SKM-1 (cell line): ENCODE results near the gene ARHGAP12.

Source experiments
- DNase-seq: peaks from one replicate; lab custom pipeline; 2025; ENCODE audit not compliant: unreplicated experiment; lab: John Stamatoyannopoulos, UW

Gene ARHGAP12

DNA sequence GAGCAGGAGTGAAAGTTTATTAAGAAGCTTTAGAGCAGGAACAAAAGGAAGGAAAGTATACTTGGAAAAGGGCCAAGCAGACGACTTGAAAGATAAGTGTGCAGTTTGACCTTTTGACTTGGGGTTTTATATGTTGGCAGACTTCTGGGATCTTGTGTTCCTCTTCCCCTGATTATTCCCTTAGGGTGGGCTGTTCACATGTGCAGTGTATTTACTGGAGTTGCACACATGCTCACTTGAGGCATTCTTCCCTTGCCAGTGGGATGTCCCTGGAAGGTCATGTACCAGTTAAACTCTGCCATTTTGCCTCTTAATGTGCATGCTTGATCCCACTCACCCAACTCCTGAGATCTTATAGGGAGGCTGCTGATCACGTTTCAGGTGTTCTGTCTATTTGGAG lies 23.4 kb upstream of the ARHGAP12 start:
- no peak for DNase-seq

DNA sequence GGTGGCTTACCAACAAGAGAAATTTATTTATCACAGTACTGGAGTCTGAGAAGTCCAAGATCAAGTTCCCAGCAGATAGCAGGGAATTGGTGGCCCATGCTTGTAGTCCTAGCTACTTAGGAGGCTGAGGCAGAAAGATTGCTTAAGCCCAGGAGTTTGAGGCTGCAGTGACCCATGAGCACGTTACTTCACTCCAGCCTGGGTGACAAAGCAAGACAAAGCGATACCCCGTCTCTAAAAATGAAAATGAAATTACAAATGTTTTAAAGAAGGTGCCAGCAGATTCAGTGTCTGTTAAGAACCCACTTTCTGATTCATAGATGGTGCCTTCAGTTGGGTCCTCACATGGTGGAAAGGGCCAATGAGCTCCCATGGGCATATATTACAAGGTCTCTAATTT lies 20.6 kb upstream of the ARHGAP12 start:
- no peak for DNase-seq

DNA sequence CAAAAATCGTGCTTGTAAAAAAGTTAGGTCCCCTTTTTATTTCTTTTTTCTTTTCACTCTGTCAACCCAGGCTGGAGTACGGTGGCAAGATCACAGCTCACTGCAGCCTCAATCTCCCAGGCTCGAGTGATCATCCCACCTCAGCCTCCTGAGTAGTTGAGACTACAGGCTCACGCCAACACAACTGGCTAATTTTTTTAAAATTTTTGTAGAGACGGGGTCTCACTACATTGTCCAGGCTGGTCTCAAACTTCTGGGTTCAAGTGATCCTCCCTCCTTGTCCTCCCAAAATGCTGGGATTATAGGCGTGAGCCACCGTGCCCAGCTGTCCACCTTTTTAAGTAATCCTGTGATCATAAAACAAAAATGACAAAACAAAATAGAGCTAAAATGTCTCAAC lies 19.4 kb upstream of the ARHGAP12 start:
- DNase-seq: no peak

DNA sequence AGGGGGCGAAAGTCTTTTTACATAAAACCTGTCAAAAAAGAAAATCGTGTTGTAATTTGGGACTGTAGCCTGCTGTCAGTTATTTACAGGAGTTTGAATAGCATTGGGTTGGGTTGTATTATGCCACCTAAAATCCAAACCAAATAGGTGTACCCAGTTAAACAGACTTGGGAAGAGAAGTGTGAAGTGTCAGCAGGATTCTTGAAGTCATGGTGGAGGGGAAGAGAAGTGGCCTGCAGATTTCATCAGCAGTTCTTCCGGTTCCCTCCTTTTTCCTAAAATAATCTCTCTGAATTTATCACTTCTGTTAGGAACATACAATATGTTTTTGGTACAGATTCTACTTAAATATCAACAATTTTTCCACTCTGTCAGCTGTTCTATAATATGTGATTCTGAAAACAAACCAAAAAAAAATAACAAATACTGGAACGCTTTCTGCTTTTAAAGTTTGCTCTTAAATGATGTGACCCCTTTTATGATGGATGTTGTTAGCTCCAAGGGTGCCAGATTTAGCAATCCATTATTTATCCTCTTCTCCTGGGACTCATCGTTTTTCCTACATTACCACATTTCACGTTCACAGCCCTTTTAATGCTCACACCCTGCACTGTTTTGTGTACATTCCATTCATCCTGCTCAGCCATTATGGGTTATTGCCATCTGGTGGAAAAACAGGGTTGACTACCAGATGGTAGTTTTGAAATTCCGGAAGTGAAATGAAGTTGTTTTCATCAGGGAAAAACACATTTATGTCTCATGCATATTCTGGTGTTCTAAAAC lies 18.7 kb upstream of the ARHGAP12 start:
- no peak for DNase-seq

DNA sequence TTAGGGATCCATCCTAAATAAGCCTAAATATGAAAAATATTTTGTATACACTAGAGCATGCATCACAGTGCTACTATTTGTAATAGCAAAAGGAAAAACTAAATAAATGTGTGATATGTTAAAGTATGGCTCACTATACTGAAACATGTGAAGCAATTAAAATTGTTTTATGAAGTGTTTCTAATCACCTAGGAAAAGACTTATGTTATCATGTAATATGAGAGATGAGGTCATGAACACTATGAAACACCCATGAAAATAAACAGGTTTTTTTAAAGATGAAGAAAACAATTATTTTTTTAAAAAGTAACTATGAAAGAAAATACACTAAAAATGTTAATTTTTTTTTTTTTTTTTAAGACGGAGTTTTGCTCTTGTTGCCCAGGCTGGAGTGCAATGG lies 16.8 kb upstream of the ARHGAP12 start:
- no peak for DNase-seq

DNA sequence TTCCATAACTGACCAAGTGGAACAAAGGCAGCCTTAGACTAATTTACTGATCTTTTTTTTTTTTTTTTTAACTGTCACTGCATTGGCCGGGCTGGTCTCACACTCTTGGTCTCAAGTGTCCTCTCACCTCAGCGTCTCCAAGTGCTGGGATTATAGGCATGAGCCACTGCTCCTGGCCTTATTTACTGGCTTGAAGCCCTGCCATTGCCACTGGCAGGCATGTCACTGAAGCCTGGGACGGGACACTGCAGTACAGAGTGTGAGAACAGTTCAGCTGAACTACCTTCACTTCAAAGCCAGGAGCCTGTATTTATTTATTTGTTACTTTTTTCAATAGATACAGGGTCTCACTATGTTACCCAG lies 15.4 kb upstream of the ARHGAP12 start:
- DNase-seq: no peak

DNA sequence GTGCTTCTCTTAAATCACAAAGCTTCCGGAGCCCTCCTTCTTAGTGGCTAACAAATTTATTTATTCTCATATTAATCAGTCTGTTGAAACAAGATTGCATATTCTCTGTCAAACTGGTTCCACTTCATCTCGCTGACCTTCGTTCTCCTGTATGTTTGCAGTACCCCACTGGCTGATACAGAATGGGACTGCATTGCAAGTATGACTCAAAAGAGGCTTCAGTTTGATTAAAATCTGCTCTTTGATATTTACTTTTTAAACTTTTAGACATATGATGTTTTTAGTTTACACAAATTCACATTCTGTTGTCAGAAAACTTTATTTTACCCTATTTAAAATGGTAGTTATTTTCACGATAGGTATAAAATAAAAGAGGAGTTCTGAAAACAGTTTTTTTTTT lies 14.3 kb upstream of the ARHGAP12 start:
- DNase-seq: no peak

DNA sequence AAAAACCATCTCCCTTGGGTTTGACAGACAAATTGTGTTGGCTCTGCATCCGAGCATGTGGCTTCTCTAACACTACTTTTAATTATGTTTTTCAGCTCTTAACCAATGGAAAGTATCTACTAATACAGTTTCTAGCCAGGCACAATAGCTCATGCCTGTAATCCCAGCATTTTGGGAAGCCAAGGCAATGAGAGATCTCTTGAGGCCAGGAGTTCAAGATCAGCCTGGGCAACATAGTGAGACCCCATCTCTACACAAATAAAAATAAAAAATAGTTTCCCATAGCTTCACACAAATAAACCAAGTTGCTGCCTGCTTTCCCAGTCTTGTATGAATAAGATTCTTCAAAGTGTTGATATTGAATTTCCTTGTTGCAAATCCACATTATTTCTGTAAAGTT lies 13.8 kb upstream of the ARHGAP12 start:
- DNase-seq: no peak

DNA sequence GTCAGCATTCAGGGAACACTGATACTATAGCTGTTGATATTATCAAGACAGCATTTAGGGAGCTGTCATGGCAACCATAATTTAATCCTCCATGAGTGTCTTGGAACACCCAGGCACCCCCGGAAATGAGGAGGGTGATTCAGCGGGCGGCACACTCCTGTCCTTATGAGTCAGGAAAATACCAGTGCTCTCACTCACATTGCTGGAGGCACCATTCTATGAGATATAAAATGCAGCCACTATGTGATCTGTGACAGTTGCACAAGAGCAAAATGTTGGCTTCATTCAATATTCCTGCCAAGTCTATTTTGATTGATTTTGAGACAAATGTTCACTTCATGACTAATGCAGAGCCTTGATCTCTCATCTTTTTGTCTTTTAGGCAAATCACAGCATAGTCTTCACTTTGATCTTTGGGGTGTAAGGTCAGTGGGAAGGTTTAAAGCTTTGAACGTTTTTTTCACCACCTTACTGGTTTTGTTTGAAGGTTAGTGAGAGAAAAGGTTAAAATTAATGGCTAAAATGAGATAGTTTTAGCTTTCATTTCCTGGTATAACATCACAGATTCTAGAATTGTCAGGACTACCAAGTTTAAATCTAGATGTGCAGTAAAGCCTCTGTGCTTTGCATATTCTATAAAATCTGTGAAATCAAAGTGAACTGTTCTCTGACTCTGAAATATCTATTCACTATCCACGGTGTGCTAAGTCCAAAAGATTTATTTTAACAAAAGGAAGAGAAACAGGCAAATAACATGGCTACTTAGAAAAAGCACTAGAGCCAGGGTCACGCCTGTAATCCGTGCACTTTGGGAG lies 12.4 kb upstream of the ARHGAP12 start:
- DNase-seq: no peak

DNA sequence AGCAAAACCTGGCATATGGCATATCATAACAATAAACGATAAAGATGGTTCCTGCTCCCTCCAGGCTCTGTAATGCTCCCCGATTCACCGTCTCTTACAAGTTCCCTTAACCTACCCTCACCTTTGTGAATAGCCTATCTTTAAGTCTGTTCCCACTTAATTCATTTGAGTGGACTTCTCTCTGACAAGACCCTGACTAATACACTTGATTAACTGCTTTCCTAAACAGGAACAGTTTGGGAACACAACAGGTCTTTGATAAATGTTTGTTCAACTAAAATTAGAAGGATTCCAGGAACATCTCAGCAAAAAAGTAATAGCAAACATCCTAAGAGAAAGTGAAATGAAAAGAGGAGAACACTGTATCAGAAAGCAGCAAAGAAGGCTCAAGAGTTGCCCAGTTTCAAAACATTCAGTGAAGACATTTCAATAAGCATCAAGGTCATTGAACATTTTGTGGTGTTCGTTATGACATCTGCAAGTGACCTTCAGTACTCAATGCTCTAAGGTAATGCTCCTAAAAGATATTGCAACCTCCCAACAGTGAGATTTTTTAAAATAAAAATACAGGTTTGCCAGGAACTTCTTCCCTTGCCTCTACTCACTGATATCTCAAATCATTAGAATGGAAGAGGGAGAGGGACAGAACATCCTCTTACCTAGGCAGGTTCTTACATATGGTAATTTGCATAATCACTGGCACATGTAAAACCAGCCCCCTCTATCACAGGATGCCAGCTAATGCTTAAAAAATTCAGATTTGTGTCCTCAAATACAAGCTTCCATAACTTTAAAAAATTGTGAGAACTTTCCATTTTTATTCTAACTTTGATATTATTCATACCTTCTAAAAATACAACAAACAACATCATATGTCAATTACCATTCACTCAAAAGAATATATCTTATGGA lies 11.4 kb upstream of the ARHGAP12 start:
- DNase-seq: no peak

DNA sequence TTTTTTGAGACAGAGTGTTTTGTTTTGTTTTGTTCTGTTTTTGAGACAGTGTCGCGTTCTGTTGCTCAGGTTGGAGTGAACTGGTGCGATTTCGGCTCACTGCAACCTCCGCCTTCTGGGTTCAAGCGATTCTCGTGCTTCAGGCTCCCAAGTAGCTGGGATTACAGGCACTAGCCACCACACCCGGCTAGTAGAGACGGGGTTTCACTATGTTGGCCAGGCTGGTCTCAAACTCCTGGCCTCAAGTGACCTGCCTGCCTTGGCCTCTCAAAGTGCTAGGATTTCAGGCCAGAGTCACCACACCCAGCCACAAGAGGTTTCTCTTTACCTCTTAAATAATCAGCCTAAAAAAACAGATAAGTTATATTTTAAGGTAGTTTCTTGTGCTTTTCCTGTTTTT lies 8.7 kb upstream of the ARHGAP12 start:
- no peak for DNase-seq

DNA sequence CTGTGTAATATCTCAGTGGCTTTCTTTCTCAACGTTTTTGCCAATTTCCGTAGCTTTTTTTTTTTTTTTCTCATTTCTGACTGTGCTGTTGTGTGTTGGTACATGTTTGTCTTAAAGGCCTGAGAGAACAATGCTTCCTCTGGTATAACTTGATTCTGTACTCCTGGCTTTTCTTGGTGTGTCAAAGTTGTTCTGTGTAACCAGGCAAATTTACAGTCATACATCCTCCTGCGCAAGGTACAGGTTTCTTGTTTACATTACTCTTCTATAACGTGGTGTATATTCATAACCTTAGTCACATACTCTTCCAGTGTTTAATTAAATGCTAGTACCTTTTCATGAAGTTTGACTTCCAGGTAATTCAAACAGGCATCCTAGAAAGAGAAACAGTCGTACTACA lies 8.3 kb upstream of the ARHGAP12 start:
- no peak for DNase-seq

DNA sequence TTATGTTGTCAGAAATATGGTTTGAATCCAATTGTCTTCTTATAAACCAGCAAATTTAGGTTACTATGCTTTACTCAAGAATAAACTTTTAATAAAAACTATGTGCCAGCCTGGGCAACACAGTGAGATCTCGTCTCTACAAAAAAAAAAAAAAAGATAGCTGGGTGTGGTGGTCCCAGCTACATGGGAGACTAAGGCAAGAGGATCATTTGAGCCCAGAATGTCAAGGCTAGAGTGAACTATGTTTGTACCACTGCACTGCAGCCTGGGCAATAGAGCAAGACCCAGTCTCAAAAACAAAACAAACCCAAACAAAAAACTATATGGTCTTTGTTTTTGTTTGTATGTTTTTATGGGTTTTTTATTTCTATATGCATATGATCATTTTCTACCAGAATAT lies 7.5 kb upstream of the ARHGAP12 start:
- no peak for DNase-seq

DNA sequence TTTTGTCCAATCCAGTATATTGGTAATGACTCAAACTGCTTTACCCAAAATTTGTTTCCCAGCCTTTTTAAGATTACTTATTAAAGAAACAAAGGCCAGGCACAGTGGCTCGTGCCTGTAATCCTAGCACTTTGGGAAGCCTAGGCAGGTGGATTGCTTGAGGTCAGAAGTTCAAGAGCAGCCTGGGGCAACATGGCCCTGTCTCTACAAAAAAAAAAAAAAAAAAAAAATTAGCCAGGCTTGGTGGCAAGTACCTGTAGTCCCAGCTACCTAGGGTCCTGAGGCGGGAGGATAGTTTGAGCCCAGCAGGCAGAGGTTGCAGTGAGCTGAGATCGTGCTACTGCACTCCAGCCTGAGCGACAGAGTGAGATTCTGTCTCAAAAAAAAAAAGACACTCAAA lies 7.0 kb upstream of the ARHGAP12 start:
- DNase-seq: no peak

DNA sequence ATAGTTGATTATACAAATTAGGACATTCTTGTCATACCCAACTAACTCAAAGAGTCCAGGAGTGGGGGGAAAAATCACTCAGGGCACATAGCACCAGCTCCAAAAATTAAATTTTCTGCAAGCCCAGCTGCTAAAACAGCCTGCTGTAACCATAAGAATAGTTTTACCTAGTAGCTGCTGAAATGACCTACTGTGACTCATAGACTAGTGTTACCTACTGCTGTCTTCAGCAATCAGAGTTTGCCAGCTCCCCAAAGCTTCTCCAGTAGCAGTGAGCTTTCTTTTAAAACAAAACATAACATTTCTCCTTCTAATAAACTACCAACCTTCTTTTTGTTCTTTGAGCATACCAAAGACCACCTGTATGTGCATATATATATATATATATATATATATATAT lies 4.2 kb upstream of the ARHGAP12 start:
- DNase-seq: no peak

DNA sequence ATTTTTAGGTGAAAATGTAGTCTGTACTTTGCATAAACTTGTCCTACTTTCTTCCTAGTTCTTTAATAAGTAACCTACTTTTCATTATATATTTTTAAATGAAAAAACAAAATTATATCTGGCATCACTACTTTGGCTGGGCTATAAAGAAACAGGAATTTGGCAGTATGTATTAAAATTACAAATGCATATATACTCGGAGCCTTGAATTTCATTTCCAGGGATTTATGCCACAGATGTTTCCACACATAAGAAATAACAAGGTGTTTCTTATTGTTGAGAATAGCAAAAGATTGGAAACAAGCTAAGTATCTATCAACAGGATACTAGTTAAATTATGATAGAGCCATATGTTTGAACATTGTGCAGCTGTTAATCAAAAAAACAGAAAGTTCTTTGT lies 2.2 kb upstream of the ARHGAP12 start:
- no peak for DNase-seq

DNA sequence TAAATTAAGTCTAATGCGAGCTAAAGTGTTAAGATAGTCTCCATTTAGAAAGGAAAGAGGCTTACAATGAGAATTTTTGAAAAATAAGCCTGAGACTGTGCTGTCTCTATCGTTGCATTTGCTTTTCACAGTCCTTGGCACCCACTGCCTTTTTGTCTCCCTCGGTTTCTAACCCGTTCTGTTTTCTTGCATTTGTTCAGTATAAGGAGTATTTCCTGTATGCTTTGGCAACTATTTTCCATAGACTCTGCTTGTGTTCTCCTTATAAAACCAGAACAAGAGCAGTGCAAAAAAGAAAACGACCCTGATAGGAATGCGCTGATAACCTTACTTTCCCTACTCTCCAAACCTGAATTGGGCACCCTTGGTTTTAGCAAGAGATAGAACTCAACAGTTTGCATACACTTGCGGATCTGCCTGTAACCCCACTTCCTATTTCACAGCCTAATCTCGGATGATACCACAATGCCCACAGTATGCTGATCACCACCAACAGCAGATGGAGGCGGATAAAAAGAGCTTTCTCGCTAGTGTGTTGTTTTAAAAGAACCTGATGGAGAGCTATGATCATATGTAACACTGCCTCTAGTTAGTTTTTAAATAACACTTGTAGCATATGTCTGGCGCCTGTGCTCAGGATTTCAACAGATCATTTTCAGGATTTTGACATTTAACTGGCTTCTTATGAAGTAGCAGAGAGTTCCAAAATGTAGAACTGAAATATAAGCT lies 1.6 kb upstream of the ARHGAP12 start:
- DNase-seq: no peak

DNA sequence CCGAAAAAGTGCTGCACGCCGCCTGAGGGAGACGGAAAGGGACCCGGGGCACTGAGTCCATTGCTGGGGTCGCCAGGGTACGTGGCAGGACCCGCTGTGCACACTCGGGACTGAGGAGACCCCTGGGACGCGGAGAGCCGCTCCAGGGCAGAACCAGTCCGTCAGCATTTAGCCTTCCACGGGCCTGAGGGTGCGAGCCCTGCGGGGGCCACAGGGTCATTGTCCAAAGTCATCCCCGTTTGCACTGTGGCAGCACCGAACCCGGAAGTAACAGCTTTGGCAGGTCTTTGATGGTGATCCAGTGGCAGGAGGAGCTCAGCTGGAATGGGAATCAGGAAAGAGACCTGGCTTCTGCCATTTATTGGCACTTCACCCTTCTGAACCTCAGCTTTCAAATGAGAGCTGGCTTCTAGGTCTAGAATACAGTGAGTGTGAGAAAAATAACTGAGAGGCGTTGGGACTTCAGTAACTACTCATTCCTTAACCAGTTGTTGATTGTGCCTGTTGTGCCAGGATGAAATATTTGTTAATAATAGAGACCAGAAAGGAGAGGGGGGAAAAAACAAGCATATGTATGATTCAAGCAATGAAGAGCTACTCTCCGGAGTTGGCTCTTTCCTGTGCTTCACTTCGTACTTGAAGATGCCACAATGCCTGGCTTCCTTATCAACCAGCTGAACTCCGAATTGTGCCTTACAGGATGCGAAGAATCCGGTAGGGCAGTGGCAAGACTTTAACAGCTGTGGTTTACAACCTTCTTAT lies 811 bp upstream of the ARHGAP12 start:
- no peak for DNase-seq

DNA sequence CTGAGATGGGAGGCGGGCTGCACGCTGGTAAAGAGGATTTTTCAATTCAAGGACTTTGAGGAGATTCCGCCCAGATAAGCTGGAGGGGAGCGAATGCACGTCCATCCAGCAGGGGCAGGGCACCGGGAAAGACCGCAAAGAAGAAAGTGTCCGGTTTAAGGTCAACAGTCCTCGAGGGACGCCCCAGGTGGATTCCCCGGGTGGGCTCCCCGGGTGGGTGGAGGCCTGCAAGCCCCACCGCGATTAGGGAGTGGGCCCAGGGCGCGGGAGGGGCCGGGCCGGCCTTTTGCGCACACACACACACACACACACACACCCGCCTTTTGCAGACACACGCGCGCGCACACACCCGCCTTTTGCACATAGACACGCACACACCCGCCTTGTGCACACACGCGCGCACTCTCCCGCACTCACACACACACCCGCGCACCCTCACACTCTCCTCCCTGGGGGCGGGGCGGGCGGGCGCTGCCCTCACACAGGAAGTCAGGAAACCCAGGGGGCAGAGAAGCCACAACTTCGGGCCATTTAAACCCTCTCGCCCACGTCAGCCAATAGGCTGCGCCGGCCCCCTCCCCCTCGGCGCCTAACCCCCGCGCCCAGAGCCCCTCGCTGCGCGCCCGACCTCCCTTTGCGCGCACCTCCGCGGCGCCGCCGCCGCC lies 615 bp downstream of the ARHGAP12 start:
- DNase-seq: no peak

DNA sequence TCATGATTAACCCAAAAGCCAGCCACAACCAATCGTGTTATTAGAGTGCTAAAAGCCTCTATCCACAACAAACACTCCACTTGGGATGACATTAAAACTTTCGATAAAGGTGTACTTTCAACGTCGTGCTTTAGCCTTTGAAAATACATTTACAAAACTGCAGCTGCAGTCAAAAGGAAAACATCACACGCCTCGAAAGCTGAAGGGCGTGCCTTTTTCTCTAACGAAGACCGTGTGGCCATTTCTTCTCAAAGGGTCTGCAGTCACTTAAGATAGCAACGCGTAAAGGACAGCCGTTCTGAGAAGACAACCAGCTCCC lies 1.1 kb downstream of the ARHGAP12 start:
- no peak for DNase-seq
